ENCODE measurements around the gene PSMD6.
A peak's percentile ranks its signal among the peaks of the same experiment; 100 is the strongest.

Gene PSMD6

DNA sequence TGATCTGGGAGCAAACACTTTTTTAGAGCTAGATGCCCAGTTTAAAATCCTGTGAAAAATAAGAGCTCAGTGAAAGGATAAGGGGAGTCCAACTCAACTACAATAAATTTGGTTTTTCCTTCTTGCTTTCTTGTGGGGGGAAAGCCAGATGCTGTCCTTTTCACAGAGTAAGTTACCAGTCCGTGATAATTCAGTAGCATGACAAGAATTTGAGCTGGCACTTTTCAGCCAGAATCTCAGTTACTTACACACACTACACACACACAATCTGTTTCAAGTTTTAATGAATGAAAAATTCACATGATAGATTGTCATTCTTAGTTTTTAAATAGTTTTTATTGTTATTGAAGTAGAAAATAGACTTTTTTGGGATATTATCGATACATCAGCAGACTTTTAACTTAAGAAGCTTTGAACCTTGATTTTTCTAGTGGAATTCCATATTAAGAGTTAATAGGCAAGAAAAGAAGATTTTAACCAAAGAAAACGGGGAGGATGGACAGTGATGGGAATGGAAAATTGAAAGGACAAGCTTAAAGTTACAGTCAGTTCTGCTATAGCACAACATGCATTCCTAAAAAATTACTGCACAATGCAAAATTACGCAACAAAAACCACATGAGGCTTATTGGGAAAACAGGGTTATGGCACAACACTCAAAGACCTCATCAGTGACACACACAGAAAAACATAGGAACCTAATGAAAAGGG, 47.0 kb downstream of the PSMD6 start:
- DNase-seq (ENCODE audit: low spot score): peak; percentile 59
- H3K27ac ChIP-seq: peak overlapping the region; percentile 78
- ChIA-PET CTCF (no interaction called here), POLR2A (ENCODE audit: low non-redundant PET) (no interaction called here)
- TF ChIP-seq, protein P1, sequence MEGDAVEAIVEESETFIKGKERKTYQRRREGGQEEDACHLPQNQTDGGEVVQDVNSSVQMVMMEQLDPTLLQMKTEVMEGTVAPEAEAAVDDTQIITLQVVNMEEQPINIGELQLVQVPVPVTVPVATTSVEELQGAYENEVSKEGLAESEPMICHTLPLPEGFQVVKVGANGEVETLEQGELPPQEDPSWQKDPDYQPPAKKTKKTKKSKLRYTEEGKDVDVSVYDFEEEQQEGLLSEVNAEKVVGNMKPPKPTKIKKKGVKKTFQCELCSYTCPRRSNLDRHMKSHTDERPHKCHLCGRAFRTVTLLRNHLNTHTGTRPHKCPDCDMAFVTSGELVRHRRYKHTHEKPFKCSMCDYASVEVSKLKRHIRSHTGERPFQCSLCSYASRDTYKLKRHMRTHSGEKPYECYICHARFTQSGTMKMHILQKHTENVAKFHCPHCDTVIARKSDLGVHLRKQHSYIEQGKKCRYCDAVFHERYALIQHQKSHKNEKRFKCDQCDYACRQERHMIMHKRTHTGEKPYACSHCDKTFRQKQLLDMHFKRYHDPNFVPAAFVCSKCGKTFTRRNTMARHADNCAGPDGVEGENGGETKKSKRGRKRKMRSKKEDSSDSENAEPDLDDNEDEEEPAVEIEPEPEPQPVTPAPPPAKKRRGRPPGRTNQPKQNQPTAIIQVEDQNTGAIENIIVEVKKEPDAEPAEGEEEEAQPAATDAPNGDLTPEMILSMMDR (conservative IDR thresholded peaks at IDR 0.05; ENCODE audit: low read depth): no peak

DNA sequence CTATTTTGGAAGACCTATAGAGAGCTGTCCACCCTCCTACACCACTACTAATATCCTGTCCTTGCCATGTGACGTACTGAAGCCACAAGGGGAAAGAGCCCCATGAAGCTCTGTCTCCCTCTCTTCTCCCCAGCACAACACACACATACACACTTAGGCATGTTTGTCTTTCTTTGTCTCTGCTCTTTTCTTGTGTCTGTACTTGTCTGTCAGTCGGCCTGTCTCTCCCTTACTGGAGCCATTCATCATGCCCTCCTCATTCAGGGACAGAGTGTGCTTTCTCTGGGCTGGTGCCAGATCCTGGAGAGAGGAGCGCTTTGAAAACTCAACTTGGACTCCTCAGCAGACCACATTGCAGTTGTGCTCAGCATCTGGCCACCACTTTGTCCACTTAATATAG, 47.6 kb downstream of the PSMD6 start:
- DNase-seq (ENCODE audit: low spot score): peak; percentile 55
- POLR2A ChIA-PET (ENCODE audit: low non-redundant PET): no interaction called here
- TF ChIP-seq, protein P1 (conservative IDR thresholded peaks at IDR 0.05; ENCODE audit: low read depth): no peak
- CTCF ChIA-PET: no interaction called here
- H3K27ac ChIP-seq: peak overlapping the region; percentile 78

DNA sequence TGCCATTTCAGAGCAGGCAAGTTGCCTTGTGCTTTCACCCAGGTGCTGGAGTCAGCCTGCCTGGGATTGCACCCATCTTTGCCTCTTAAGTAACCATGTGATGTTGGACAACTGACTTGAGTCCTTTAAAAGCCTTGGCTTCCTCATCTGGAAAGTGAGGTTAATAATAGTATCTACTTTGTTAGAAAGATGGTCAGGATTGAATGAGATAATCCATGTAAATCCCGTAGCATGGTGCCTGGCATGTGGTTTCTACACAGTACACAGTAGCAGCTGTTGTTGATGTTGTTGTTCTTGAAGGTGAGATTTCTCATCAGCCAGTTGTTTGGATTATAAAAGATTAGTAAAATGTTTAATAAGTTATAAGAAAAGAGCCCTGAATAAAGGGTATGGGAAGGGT, 48.8 kb downstream of the PSMD6 start:
- DNase-seq (ENCODE audit: low spot score): no peak
- H3K27ac ChIP-seq: no peak overlapping the region
- TF ChIP-seq, protein P1 (conservative IDR thresholded peaks at IDR 0.05; ENCODE audit: low read depth): no peak
- ChIA-PET POLR2A (ENCODE audit: low non-redundant PET) (no interaction called here), CTCF (no interaction called here)

DNA sequence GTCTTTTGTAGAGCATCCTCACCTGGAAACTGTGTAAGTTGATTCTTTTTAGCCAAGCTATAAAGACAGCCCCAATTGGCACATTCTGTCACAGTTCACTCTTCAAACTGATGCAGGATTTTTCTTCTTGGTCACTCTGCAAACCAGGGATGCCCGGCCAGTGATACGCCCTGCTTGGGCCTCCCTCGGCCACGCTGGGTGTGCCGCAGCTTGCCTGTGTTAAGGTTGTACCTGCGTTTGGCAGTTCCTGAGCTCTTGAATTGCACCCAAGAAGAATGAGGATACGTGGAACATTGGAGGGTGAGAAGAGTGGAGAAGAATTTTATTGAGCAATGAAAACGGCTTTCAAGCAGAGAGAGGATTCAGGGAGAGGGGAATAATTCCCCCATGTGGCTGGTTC, 49.9 kb downstream of the PSMD6 start:
- CTCF ChIA-PET: no interaction called here
- POLR2A ChIA-PET (ENCODE audit: low non-redundant PET): no interaction called here
- TF ChIP-seq, protein P1 (conservative IDR thresholded peaks at IDR 0.05; ENCODE audit: low read depth): no peak
- DNase-seq (ENCODE audit: low spot score): no peak
- H3K27ac ChIP-seq: no peak overlapping the region

DNA sequence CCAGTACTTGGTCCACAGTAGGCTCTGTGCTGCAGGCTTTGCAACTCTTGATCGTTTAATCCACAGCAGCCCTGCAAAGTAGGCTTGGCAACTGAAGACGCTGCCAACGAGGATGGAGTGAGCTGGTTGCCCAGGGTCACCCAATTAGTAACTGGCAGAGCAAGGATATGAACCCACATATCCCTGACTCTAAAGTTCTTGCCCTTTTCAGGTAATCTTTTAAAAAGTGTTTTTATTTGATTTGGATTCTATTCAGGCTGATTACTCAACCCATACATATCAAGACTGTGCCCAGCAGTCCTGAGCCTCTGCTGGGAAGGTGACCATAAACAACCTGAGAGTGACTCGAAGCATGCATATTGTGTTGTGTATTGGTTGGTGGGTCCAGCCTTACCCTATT, 50.3 kb downstream of the PSMD6 start:
- TF ChIP-seq, protein P1 (conservative IDR thresholded peaks at IDR 0.05; ENCODE audit: low read depth): no peak
- H3K27ac ChIP-seq: peak overlapping the region; percentile 29; the same call in 1 of the 2 replicates
- DNase-seq (ENCODE audit: low spot score): no peak
- POLR2A ChIA-PET (ENCODE audit: low non-redundant PET): no interaction called here
- CTCF ChIA-PET: no interaction called here

DNA sequence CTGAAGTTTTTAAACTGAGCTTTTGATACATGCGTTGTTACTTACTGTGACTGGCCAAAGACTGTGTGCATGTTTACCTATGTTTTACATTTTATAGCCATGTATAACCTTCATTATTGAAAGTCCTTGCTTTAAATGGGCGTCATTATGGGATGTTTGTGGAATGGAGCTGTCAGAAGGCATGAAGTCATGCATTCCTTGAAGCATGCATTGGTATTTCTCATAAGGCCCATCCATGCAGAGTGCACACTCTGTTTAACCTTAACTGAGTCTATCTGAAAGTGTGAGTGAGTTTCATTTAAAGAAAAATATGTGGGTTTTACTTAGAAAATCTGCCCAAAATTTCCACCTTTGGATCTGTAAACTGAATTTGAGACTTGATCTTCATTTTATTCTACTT, 51.1 kb downstream of the PSMD6 start:
- ChIA-PET POLR2A (ENCODE audit: low non-redundant PET) (no interaction called here), CTCF (interaction anchor here (0.6 kb wide), 1 partner anchor 55 kb away, joined by 4 read pairs; no protein-coding TSS in a partner anchor)
- DNase-seq (ENCODE audit: low spot score): no peak

More for the DNA sequence above, 51.1 kb downstream of the PSMD6 start:
- no peak overlapping the region for H3K27ac ChIP-seq
- TF ChIP-seq, protein P1 (conservative IDR thresholded peaks at IDR 0.05; ENCODE audit: low read depth): no peak

Measured in RWPE1 (cell line).